HTR-8/SVneo (cell line): ENCODE measurements around the gene GTPBP1.

Experiments
- DNase-seq: peaks from one replicate; pipeline ENCODE4 v3.0.0; 2011; ENCODE audit warnings: low spot score, mixed read lengths; ENCODE audit not compliant: insufficient read length
- FAIRE-seq: peaks from 2 replicates; lab custom pipeline; 2011; peaks lifted over from hg19 to GRCh38; lab: Jason Lieb, UNC

Gene GTPBP1

DNA sequence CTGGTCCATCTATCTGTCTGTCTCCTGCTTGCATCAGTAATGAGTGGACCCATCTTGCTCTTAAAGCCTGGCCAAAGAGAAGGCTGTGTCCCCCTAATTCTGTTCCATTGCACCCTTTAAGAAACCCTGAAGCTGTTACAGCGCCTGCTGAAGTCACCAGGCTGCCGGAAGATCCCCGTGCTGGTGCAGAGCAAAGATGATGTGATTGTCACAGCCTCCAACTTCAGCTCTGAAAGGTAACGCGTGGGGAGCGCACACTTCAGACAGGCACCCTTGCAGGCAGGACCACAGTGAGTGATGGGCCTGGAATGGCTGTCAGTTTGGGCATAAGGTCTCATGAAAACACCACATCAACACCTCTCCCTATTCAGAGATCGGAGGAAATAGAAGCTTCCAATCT is 18.4 kb downstream of the GTPBP1 start:
- DNase-seq (no peak), FAIRE-seq (no peak)

DNA sequence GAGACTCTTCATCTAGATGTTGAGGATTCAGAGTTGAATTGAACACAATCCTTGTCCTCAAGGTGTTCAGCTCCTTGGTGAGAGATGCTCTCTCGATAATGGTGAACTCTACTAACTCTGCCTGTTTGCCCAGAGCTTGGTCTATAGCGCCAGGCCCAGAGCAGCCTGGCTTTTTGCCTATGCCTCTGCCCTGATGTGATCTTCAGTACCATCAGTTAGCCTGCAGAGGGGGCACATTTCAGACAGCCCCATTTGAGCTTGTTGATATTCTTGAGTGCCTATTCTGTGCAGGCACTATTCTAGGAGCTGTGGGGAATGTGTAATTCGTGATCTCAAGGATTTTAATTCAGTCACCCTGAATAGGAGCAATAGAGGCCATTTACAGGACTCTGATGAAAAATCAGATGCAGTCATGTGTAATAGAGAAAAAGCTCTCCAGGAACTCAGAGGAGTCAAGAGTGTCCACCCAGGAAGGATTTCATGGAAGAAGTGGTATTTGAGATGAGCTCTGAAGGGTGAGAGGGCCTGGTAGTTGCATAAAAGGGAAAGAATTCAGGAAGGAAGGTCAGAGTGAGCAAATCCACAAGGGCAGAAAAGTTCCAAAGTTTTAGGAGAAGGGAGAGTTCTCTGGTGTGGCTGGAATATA is 19.3 kb downstream of the GTPBP1 start:
- no peak for FAIRE-seq
- DNase-seq, result no peak

DNA sequence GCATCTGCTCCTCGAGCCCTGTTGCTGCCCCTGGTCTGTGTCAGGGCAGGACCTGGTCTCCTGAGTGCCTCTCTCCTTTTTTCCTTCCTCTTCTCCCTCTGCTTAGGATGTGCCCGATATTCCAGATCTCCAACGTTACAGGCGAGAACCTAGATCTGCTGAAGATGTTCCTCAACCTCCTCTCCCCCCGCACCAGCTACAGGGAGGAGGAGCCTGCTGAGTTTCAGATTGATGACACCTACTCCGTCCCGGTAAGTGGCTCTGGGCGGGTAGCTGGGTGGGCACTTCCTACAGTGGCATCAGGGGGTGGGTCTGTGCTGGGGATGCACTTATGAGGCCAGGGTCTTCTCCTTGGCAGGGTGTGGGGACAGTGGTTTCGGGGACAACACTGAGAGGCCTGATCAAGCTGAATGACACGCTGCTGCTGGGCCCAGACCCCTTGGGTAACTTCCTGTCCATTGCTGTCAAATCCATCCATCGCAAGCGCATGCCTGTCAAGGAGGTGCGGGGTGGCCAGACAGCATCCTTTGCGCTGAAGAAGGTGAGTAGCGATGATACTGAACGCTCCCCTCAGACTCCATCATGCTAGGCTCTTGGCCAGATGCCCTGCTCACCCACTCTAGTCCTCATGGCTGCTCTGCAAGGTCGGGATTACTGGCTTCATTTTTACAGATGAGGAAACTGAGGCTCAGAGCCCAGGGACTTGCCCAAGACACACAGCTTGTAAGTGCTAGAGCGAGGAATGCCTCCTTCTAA is 20.3 kb downstream of the GTPBP1 start:
- no peak for DNase-seq
- no peak for FAIRE-seq

DNA sequence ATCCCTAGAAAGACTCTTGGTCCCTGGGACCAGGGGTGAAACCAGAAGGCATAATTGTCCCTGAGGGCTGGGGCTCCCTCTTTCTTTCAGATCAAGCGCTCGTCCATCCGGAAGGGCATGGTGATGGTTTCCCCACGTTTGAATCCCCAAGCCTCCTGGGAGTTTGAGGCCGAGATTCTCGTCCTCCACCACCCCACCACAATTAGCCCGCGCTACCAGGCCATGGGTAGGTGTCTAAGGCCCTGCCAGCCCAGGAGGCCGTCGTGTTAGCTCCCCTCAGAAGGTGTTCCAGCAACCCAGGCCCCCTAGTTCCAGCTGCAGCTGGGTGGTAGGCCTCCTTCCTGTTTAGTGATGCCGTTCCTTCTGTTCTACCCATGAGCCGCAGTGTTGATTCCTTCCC is 21.4 kb downstream of the GTPBP1 start:
- FAIRE-seq (no peak), DNase-seq (no peak)

DNA sequence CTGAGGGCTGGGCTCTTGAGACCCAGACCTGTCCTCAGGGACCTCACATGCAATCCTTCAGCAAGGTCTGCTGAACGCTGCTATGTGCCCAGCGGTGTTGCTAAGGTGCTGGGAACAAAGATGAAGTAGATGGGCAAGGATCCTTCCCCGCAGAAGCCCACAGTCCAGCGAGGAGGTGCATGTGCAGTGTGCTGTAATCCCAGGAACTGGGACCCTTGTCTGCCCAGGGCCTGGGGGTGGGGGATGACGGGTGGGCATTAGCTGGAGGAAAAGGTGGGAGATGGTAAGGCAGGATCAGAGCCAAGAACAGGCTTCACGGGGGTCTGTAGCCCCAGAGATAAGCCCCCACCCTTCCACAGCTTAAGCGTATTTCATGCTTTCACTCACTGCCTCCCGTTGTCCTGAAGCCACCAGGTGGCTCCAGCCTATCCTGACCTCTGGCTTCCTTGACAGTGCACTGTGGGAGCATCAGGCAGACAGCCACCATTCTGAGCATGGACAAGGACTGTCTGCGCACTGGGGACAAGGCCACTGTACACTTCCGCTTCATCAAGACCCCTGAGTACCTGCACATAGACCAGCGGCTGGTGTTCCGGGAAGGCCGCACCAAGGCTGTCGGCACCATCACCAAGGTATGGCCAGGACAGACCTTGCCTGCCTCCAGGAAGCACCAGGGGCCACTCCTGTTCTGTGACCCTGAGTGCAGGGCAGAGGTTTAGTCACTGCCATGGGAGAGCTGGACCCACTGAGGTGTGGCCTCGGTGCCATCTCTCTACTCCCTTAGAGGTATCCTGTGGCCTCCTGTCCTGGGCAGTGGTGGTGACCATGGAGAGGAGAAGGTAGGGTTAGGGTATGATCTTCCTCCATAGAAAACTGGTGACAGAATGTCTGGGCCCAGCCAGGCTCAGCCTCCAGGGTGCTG is 22.0 kb downstream of the GTPBP1 start:
- no peak for FAIRE-seq

DNA sequence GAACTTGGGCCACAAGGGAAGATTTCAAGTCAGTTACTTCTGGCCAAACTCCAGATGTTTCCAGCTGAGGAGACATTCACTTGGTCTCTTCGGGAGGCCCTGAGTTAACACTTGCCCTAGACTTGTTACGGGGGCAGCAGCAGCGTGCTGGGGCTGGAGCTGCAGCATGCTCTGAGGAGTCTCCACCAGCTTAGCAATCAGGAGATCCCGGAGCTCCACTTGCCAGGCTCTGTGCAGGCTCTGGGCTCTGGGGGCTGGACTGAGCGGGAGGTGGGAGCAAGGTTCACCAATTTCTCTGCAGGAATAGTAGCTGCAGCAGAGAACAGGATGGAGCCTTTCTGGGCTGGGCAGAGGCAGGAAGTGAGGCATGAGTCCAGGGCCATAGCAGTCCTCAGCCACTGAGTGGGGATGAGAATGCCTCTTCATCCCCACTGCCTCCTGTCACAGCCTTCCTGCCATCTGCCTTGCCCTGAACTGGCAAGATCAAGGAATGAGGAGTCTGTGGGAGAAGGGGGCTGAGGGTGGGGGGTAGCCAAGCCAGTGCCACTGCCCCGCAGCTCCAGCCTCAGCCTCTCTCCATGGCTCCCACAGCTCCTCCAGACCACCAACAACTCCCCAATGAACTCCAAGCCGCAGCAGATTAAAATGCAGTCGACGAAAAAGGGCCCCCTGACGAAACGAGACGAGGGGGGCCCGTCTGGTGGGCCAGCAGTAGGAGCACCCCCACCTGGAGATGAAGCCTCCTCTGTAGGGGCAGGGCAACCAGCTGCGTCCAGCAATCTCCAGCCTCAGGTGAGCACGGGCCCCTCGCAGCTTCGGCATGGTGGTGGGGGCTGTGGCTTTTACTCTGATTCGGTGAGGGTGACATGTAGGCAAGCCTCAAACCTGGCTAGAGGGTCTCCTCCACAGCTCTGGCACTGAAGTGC is 23.4 kb downstream of the GTPBP1 start:
- DNase-seq (no peak), FAIRE-seq (no peak)

More for the DNA sequence above, 22.0 kb downstream of the GTPBP1 start:
- no peak for DNase-seq

DNA sequence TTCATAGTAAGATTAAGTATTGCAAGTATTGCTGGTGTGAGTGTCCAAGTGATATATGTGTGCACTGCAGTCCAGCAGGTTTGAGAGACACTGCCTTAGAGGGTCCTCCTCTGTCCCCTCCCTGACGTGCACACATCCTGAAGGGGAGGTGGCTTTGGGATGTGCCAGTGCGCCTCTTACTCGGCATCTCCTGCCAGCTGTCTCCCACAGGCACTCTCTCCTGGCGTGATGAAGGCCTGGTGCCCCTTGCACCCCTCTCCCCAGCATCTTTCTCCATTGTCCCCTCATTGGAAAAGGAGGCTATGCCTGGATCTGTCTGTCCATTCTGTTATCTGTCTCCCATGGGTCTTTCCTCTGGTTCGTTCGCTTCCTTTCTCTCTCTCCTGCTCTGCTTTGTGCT is 24.2 kb downstream of the GTPBP1 start:
- FAIRE-seq, result no peak
- no peak for DNase-seq

DNA sequence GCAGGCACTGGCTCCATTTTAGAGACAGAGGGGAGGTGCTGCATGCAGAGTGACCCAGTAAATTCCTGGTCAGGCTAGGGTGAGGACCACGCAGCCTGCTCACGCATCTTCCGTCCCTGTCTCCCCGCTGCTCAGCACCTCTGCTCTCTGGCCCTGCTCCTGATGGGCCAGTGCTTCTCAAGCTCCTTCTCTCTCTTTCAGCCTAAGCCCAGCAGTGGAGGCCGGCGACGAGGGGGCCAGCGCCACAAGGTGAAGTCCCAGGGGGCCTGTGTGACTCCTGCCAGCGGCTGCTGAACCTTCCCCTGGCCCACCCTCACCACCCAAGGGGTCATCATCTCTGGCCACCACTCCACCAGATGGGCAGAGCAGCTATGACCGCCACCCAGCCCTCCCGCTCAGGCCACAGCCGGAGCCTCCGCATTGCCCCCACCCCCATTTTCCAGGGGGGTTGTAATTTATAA is 24.7 kb downstream of the GTPBP1 start:
- FAIRE-seq (no peak), DNase-seq (no peak)

DNA sequence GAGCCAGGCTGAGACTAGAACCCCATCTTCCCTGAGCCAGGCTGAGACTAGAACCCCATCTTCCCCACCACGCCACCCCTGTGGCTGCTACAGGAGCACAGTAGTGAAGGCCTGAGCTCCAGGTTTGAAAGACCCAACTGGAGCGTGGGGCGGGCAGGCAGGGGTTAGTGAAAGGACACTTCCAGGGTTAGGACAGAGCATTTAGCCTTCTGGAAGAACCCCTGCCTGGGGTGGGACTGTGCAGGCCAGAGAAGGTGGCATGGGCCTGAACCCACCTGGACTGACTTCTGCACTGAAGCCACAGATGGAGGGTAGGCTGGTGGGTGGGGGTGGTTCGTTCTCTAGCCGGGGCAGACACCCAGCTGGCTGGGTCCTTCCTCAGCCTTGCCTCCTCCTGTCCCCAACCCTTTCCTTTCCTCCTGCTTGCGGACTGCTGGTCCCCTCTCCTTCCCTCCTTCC is 26.0 kb downstream of the GTPBP1 start:
- FAIRE-seq (no peak), DNase-seq (no peak)

DNA sequence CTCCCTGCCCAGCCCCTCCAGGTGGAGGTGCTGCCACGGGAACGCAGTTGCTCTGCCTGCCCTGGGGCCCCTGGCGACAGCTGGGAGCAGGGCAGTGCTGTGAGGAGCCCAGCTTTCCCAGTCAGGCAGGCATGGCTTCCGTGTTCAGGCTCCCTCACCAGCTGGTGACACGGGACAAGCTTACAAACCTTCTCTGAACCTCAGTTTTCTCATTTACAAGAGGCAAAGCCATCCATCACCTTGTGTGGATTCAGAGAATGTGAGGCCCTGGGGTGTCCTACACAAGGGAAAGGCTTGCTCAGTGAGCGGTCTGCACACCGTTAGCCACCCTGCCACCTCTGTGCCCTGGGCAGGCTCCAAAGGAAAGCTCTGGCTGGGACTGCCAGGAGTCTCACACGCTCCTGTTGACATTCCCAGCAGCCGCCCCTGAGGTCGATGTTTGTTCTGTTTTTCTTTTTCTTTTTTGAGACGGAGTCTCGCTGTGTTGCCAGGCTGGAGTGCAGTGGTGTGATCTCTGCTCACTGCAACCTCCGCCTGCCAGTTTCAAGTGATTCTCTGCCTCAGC is 26.6 kb downstream of the GTPBP1 start:
- no peak for DNase-seq

DNA sequence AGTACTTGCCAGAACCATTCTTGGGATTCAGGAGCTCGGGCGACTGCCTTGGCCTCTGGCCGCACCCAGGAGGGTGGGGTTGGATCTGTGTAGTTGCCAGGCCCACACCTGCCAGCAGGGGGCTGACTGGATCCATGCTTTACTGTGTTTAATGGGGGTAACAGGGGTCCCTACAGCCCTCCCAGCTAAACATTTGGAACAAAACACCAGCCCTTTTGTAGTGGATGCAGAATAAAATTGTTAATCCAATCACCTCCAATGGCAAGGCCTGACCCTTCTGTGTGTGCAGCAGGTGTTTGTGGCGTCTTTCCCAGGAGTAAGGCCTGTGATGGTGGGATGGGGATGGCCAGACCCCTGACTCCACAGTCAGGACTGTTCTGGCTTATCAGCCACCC is 27.6 kb downstream of the GTPBP1 start:
- peak; percentile 35 for DNase-seq
- FAIRE-seq, result no peak

More for the DNA sequence above, 26.6 kb downstream of the GTPBP1 start:
- FAIRE-seq, result no peak

DNA sequence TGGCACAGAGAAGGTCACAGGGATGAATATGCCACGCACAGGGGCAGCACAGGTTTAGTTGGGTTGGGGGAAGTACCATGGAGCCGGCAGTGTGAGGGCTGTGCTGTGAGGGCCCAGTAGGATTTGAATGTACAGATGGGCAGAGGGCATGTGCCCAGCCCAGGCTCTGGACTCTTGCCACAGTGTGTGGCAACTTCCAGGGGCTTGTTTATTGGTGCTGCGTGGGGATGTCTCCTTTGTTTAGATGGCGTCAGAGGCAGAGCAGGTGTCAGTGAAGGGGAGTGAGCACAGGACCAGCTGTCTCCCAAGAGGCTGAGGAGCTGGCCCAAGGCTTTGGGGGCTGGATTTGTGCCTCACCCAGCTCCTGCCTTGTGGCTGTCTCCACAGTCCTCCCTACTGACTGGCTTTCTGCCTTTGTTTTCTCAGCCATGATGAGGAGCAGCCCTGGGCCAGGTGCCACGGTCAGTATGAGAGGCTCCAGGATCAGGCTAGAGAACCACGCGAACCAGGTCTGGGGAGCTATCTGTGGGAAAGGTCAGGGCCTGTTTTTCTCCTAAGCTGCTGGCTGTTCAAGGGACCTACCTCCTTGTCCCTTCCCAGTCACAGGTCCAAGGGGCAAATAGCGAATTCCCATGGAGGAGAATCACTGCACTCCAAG is 28.1 kb downstream of the GTPBP1 start:
- DNase-seq (no peak), FAIRE-seq (no peak)

DNA sequence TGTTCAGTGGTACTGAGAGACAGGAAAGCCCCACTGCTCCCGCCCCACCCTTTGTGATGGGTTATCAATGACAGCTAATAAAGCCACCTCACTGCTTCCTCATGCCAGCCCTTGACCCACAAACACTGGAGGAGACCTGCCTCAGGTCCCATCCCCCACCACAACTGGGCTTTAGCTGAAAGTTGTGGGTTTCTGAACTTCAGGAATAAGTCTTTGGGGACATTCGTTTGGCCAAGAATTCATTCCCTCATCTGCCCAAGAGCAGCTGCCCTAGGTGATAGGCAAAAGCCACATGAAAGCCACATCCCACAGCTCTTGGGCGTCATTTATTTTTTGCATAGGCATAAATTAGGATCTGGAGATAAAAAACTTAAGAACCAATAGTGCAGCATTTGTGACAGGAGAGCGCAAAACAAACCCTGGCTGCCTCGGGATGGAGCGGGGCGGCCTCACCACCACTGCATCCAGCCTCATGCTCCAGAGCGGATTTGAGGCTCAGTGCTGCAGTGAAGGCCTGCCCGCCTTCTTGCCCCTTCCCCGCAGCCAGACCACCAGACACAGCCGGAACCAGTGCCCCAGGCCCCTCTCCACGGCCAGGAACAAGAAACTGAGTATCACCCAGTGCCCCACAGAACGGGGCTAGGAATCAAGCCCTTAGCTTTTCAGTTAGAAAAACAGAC is 28.8 kb downstream of the GTPBP1 start:
- DNase-seq (no peak), FAIRE-seq (no peak)

DNA sequence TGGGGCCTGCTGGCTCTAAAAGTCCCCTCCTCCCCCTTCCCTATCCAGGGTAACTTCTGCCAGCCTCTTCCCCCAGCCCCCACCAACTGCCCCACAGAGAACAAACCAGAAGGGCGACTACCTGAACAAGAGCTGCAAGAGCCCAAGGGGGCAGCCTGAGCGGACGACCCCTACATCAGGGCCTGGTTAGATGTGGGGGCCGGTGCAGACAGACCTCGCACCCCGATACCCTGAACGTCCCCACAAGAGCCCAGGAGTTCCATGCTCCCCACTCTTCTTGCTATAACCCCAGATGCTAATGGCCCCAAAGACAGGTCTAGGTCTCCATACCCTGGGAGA is 29.4 kb downstream of the GTPBP1 start:
- no peak for DNase-seq
- FAIRE-seq, result no peak

DNA sequence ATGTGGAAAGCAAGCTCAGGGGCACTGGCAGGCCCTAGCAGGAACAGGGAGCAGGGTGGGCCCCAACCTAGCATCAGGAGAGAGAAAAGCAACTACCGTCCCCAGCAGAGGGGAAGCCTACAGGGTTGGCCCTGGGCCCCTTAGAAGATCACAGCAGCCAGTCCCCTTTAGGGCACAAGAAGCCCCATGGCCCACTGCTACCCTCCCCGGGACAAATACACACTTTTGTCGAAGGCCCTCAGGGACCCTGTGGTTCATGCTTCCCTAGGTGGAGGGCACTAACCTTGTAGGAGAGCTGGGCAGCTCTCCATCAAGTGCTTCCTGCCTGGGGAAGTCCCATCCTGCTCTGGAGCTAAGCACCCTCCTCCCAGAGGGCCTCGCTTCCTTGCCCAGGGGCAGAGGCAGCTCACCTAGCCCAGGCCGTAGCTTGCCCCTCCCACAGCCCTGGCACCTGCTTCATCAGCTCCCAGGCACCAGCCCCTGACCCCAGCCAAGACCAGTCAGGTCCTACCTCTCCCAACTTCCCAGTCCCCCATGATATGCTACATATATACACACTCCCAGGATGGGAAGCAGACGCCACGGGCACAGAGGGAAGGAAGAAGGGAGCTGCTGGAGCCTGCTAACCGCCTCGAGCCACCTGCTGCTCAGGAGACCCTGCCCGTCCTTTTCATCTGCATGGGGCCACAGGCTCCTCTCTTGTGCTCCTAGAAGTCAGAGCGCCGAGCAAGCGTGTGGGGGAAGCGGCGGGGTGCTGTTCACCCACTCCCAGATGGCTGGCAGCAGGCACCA is 29.9 kb downstream of the GTPBP1 start:
- DNase-seq (no peak), FAIRE-seq (no peak)

DNA sequence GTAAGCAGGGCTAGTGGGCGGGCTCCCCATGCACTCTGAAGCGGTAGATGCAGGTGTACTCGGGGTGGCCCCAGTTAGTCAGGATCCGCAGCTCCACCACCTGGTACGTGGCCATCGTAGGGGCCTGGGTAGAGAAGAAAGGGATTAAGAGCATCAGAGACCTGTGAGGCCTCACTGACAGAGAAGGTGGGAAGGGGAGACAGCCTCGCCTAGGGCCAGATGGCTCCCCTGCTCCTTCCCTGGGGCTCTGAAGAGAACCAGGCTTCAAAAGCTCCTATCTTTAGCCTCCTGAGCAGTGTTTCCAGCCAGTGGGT is 30.5 kb downstream of the GTPBP1 start:
- DNase-seq, result no peak
- no peak for FAIRE-seq

DNA sequence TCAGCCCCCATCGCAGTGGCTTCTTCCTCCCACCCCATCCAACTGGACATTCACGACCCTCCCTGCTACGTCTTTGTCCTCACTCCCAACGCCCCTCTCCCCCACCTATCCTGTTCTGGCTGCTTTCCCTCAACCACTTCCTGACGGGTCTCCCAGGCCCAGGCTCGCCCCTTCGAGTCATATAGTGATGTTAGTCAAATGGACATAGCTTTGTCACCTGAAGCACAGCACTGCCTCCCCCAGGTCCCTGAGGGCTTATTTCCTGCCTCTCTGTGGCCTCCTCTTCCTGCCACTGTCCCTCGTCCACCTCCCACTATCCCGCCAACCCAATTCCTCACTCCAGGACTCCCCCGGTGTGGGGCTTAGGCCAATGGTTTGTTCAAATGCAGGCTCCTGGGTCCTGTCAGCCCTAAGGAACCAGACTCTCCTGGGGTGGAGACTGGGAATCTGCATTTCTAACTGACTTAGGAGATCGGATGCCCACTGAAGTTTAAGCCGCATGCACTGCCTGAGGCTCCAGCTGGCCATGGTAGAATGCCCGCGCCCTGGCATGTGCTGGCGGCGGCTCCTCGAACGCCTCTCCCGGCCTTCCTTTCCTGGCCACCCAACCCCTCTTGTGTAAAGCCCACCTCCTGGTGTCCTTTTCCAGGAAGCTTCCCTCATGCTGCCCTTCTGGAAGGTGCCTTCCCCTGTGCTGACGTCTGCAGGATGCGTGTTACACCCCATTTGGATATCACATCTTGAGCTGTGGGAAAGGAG is 31.7 kb downstream of the GTPBP1 start:
- no peak for FAIRE-seq

More for the DNA sequence above, 31.7 kb downstream of the GTPBP1 start:
- no peak for DNase-seq
